Ishikawa (cell line): ENCODE results near the gene IQCM.

ENCODE experiments used
- CEBPB ChIP-seq: IDR thresholded peaks from 2 replicates; pipeline ENCODE4 v1.6.1; 2012
- CREB1 ChIP-seq: IDR thresholded peaks from 2 replicates; pipeline ENCODE4 v1.6.1; 2012; ENCODE audit warnings: low read depth
- EGR1 ChIP-seq: IDR thresholded peaks from 2 replicates; pipeline ENCODE4 v1.6.1; 2012
- EP300 ChIP-seq: IDR thresholded peaks from 2 replicates; pipeline ENCODE4 v1.6.1; 2012; ENCODE audit warnings: borderline replicate concordance
- FOXM1 ChIP-seq: IDR thresholded peaks from 2 replicates; pipeline ENCODE4 v1.6.1; 2012; ENCODE audit warnings: low read depth, borderline replicate concordance
- NFIC ChIP-seq: IDR thresholded peaks from 2 replicates; pipeline ENCODE4 v1.6.1; 2012
- RAD21 ChIP-seq: IDR thresholded peaks from 2 replicates; pipeline ENCODE4 v1.6.1; 2012; ENCODE audit warnings: low read depth
- TAF1 ChIP-seq: IDR thresholded peaks from 2 replicates; pipeline ENCODE4 v1.6.1; 2012; ENCODE audit warnings: low read depth, mild to moderate bottlenecking
- TCF12 ChIP-seq: IDR thresholded peaks from 2 replicates; pipeline ENCODE4 v1.6.1; 2012; ENCODE audit warnings: low read depth
- TEAD4 ChIP-seq: IDR thresholded peaks from 2 replicates; pipeline ENCODE4 v1.6.1; 2012
- USF1 ChIP-seq: IDR thresholded peaks from 2 replicates; pipeline ENCODE4 v1.6.1; 2012
- YY1 ChIP-seq: IDR thresholded peaks from 2 replicates; pipeline ENCODE4 v1.6.1; 2012; ENCODE audit warnings: low read depth
- ZBTB7A ChIP-seq: IDR thresholded peaks from 2 replicates; pipeline ENCODE4 v1.6.1; 2012; ENCODE audit warnings: low read depth
- TF ChIP-seq, protein P1 (sequence below): IDR thresholded peaks from 2 replicates; pipeline ENCODE4 v1.6.1; 2012
- TF ChIP-seq, protein P2 (sequence below): IDR thresholded peaks from 2 replicates; pipeline ENCODE4 v1.6.1; 2012; ENCODE audit warnings: low read depth, mild to moderate bottlenecking

Gene IQCM

GRCh38 chr4:149344436-149344835 lies 471.2 kb downstream of the IQCM start:
- TF ChIP-seq TAF1 (no peak), NFIC (no peak), ZBTB7A (no peak), TCF12 (no peak), RAD21 (no peak), EGR1 (no peak), YY1 (no peak), TEAD4 (no peak)
- TF ChIP-seq, protein P1, sequence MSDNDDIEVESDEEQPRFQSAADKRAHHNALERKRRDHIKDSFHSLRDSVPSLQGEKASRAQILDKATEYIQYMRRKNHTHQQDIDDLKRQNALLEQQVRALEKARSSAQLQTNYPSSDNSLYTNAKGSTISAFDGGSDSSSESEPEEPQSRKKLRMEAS, result no peak
- TF ChIP-seq, protein P2, sequence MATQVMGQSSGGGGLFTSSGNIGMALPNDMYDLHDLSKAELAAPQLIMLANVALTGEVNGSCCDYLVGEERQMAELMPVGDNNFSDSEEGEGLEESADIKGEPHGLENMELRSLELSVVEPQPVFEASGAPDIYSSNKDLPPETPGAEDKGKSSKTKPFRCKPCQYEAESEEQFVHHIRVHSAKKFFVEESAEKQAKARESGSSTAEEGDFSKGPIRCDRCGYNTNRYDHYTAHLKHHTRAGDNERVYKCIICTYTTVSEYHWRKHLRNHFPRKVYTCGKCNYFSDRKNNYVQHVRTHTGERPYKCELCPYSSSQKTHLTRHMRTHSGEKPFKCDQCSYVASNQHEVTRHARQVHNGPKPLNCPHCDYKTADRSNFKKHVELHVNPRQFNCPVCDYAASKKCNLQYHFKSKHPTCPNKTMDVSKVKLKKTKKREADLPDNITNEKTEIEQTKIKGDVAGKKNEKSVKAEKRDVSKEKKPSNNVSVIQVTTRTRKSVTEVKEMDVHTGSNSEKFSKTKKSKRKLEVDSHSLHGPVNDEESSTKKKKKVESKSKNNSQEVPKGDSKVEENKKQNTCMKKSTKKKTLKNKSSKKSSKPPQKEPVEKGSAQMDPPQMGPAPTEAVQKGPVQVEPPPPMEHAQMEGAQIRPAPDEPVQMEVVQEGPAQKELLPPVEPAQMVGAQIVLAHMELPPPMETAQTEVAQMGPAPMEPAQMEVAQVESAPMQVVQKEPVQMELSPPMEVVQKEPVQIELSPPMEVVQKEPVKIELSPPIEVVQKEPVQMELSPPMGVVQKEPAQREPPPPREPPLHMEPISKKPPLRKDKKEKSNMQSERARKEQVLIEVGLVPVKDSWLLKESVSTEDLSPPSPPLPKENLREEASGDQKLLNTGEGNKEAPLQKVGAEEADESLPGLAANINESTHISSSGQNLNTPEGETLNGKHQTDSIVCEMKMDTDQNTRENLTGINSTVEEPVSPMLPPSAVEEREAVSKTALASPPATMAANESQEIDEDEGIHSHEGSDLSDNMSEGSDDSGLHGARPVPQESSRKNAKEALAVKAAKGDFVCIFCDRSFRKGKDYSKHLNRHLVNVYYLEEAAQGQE, result no peak

DNA sequence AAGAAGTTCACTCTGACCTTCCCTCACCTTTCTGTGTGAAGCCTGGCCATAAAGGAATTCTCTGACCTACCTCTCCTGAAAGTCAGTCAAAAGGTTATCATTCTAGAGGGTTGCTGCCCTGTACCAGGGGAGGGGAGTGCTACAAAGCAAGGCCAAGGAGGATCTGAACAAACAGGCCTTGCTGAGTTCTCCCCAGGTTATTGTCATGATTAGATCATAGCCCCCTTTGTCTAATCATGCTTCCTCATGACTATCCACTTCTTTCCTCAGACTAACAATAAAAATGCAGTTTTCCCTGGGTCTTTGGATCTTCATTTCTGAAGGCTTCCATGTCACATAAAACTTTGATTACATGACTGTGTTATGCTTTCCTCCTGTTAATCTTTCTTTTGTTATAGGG lies 472.0 kb downstream of the IQCM start:
- TF ChIP-seq CREB1 (no peak), YY1 (no peak), FOXM1 (no peak), EGR1 (no peak), EP300 (no peak), TEAD4 (no peak), TAF1 (no peak), TCF12 (no peak), CEBPB (no peak), NFIC (no peak), ZBTB7A (no peak), RAD21 (no peak), USF1 (no peak)
- TF ChIP-seq, protein P2, result no peak
- TF ChIP-seq, protein P1, result no peak

DNA sequence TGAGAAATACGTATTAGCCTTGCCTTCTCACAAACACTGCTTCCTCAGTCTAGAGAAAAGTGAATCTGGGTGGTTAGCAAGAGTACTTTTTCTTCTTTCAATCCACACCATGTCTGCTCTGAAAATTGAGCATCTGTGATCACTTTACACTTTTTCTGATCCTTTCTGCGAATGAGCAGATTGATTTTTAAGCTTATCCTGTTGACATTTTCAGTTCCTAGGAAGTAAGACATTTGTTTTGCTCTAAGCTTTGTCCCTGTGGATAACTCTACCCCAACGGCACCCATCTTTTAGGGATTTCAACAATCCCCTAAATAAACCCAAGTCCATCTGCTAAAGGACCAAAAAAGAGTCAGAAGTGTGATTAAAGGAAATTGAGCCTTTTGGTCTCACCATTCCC lies 487.5 kb downstream of the IQCM start:
- TF ChIP-seq, protein P2, result no peak
- no peak for TF ChIP-seq NFIC
- no peak for TF ChIP-seq USF1
- TF ChIP-seq TCF12, result no peak
- TF ChIP-seq CEBPB, result no peak
- TF ChIP-seq FOXM1, result no peak
- no peak for TF ChIP-seq RAD21
- TF ChIP-seq CREB1, result no peak

GRCh38 chr4:149322203-149322602 lies 493.4 kb downstream of the IQCM start:
- TF ChIP-seq, protein P2, result no peak
- TF ChIP-seq CREB1 (no peak), TEAD4 (no peak), ZBTB7A (no peak), EGR1 (no peak), EP300 (no peak), TCF12 (no peak), USF1 (no peak; the same call in 1 of the 2 replicates), NFIC (no peak), FOXM1 (no peak), YY1 (no peak), TAF1 (no peak), CEBPB (no peak), RAD21 (no peak)
- TF ChIP-seq, protein P1, result no peak
